GM21786 (cell line): Measurements from ENCODE around the gene STMND1.
A peak's percentile ranks its signal among the peaks of the same experiment; 100 is the strongest.

ENCODE experiments used
- ATAC-seq: cut with Tn5 transposase; IDR thresholded peaks from one replicate; pipeline ENCODE4 v1.9.1; 2021; ENCODE audit not compliant: unreplicated experiment

STMND1 gene

DNA sequence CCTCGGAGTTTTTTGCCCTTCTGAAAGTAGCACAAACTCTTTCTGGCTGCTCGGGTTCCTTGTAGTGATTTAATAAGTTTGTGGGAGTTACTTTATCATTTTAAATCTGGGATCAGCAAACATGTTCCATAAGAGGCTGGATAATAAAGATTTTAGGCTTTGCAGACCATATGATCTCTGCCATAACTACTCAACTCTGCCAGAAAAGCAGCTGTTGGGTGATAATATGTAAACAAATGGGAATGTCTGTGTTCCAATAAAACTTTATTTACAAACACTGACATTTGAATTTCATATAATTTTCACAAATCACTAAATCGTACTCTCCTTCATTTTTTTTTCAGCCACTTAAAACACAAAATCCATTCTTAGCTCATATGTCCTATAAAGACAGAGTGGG lies 3.9 kb upstream of the STMND1 start:
- no peak for ATAC-seq

GRCh38 chr6:17098538-17098937 lies 3.3 kb upstream of the STMND1 start:
- ATAC-seq = no peak

DNA sequence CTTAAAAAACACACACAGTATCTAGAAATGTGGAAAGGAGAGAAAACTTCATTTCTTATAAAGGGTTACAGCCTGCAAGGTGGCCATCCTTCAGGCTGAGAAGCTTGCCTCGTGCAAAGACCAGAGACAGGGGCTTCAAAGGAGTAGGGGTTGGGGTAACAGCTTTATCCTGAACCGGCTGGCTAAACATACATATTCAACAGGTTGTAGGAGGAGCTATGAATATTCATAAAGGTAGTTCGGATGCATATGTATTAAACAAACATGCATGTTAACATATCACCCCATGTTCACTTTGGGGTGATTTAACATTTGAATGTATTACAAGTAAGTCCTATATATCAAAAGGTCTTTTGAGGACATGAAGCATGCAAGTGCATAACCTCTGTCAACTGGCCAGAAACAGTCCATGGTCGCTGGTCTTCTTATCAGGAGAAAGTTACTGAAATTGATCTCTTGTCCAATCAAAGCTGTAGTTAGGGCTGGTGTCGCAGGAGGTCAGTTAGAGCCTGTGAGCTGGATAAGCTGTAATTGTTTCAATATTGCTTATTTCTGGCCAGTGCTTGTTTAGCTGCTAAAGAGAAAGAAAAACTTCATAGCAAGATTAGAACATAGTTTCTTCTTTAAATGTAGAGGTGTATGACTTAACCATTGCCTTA lies 2.3 kb upstream of the STMND1 start:
- ATAC-seq = no peak

- ATAC-seq = no peak
Measured at GRCh38 chr6:17100806-17101205, 1.0 kb upstream of the STMND1 start.

DNA sequence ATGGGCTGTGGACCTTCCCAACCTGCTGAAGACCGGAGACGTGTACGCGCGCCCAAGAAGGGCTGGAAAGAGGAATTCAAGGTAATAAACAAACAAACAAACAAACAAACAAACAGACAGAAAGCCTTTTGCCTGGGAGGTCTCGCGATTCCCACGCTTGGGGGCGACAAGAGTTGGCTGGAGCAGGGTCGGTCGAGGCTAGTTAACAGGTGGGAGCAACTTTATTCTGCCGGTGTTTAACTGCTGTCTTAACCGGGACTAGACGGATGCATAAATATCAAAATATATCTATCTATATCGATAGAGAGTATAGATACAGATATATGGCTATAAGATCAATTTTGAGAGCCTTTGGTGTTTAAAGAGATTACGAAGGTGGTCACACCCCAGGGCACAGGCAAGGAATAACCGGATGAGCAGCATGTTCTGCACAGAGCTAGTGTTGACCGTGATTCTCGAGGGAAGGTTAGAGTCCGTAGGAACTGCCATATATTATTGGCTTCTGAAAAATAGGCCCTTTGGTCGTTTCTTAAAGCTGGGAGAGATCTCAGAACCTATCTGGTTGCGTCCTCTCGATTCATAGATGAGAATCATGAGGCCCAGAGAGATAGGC lies 514 bp downstream of the STMND1 start:
- ATAC-seq = no peak

DNA sequence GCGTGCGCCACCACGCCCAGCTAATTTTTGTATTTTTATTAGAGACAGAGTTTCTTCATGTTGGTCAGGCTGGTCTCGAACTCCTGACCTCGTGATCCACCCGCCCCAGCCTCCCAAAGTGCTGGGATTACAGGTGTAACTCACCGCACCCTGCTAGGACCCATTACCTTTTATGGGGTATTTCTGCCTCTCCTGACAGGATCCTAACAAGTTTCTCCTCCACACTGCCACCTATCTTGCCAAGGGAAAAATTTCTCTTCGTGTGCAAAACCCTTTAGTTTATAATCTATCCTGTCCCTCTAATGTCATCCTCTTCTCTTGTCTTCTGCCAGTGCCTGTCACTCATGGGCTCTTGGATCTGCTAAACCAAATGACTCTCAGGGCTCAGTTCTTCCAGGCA lies 1.9 kb downstream of the STMND1 start:
- no peak for ATAC-seq

GRCh38 chr6:17107863-17108262 lies 6.0 kb downstream of the STMND1 start:
- no peak for ATAC-seq

- ATAC-seq = no peak
Measured at GRCh38 chr6:17115251-17116116, 13.6 kb downstream of the STMND1 start.

GRCh38 chr6:17116117-17116440 lies 14.2 kb downstream of the STMND1 start:
- ATAC-seq = no peak

DNA sequence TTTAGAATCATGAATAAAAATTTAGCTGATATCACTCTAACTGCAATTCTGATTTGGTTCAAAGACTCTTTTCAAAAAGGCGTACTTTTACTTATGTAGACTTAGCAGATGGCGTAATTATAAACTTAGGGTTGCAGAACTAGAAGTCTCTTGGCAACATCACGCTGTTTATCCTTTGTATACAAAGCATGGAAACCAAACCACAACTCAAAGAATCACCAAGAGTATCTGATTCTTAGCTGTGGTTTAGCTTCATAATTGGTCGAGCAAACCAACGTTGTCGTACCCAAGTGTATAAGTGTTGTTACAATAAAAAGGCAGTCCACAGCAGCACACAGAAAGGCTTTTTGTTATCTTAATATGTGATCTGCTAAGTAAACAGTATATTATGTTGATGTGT lies 18.2 kb downstream of the STMND1 start:
- no peak for ATAC-seq

DNA sequence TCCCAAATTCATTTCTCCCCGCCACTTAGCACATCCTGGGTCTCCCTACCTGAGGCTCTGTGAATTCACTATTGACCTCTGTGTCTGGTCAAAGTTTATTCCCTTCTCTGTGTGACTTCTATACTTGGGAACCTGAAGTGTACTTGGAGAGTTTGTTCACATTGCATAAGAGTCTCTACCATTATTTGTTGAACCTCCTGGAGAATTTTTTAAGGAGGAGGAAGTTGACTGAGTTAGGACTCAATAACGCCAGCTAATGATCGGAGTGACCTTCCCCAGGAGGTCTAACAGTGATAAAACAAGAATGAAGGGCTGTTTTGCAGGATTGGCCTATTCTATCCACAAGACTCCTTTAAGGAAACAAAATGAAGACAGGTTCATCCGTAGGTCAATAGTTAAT lies 23.6 kb downstream of the STMND1 start:
- ATAC-seq = no peak

DNA sequence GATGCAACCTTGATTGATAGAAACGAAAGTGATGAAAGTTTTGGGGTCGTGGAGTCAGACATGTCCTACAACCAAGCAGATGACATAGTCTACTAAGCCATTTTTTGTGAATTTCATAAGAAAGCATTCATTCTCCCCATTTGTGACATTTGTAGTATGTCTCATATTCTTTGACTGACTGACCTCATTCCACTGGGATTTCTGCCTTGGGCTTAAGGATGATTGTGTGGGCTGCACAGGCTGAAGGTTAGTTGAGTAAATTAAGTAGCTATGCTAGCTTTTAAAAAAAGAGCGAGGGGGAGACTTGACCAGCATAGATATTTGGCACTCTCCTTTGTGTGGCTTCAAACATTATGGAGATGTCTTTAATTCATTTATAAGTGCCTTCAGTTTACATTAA lies 28.9 kb downstream of the STMND1 start:
- no peak for ATAC-seq

DNA sequence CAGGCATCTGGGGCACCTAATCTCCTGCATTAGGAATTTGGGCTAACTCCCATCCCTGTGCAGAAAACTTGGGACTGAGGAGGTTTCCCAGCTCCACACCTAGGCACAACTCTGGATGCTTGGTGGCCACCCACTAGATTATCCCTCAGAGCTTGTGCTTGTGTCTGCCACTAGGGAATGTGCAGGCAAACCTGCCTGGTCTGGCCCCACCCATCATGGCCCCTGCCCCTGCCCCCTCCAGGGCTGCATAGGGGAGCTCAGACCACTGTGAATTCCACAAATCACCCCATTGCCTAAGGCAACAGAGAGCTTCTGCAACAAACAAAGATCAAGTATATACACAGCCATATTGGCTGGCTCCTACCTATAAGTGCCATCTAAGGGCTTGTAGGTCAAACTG lies 31.1 kb downstream of the STMND1 start:
- no peak for ATAC-seq

- no peak for ATAC-seq
Measured at GRCh38 chr6:17138033-17138432, 36.2 kb downstream of the STMND1 start.

- ATAC-seq = no peak
Measured at GRCh38 chr6:17144016-17144415, 42.2 kb downstream of the STMND1 start.

DNA sequence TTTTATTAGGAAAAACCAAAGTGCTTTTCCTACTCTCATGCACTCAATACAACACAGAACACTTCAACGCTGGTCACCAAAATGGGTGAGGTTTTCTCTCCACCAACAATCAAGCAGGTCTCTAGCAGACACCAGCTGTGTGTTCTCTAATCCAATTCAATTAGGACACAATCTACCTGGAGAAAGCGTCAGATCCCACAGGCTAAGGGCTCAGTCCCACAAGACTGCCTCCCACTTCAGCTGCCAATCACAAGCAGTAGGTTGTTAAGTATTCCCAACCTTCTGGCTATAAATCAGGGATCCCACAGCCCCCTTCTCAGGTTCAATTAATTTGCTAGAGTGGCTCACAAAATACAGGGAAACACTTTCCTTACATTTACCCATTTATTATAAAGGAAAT lies 47.7 kb downstream of the STMND1 start:
- ATAC-seq = no peak

- ATAC-seq = no peak
Measured at GRCh38 chr6:17150096-17150495, 48.2 kb downstream of the STMND1 start.

GRCh38 chr6:17151888-17152287 lies 50.0 kb downstream of the STMND1 start:
- no peak for ATAC-seq

DNA sequence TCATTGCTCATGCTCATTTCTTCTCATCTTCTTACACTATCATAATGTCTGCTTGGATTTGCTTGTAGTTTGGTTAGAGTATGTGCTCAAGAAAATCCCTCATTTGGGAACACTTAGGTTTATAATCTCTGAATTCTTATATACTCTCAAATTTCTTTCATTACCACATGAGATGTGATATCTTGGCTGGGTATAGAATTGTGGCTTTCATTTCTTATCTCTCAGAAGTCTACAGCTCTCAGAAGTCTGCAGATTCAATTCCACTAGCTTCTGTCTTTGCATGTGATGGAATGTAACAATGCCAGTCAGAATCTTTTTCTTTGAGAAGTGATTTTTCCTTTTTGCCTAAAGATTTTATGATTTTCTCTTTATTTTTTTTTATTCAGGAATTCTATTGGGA lies 50.9 kb downstream of the STMND1 start:
- ATAC-seq = no peak

GRCh38 chr6:17156112-17156921 lies 54.5 kb downstream of the STMND1 start:
- peak; percentile 48 for ATAC-seq

DNA sequence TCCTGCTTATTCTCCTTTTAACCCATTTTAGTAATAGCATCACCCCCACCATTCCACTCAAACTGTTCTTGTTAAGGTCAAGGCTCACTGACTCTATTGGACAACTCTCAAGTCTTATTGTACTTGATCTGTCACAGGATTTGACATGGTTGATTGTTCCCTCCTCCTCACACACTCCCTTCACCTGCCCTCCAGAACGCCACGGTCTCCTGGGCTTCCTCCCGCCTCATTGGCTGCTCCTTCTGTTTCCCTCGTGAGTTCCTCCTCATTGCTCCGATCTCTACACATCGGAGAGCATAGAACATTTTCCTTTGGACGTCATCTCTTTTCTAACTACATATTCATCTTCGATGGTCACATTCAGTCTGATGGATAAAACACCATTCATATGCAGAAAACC lies 55.1 kb downstream of the STMND1 start:
- no peak for ATAC-seq
